HG03039 (cell line): ENCODE data around the gene C11orf21.

Source experiments
- ATAC-seq: cut with Tn5 transposase; IDR thresholded peaks from one replicate; pipeline ENCODE4 v1.9.1; 2021; ENCODE audit warnings: mild to moderate bottlenecking, moderate library complexity; ENCODE audit not compliant: unreplicated experiment

C11orf21 gene

GRCh38 chr11:2262301-2263070, 39.2 kb downstream of the C11orf21 start:
- ATAC-seq, result no peak

DNA sequence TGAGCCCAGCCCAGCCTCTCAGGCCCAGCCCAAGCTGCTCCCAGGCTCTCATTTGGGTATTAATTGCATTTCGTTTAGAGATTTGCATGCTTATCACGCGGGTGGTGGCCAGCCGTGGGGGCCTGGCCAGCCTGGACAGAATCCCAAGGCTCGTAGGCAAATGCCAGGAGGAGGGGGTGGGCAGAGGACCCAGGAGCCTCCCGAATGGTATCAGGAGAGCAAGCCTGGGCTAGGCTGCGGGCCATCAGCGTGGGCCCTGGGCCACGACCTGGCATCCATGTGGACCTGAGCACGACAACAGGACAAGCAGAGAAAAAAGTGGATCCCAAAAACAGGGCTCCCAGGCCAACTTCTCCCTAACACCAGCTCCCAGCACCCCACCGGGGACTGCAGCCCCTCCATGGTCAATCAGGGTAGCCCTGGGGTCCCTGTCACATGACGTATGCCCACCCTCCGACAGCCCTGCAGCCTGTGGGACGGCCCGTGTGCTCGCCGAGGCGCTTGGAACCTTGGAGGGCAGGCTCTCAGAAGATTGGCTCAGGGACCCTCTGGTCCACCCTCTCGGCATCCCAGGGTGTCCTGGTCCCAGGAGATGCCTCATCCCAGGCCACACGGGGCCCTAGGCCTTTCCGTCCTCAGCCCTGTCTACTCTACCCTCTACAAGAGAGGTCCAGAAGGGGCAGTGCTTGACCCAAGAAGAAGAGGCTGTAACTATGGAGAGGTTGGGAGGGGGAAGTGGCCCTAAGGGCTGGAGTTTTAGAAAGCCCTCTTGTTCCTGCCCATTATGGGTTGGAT, 40.1 kb downstream of the C11orf21 start:
- ATAC-seq, result no peak

GRCh38 chr11:2260491-2261364, 41.0 kb downstream of the C11orf21 start:
- ATAC-seq, result no peak

DNA sequence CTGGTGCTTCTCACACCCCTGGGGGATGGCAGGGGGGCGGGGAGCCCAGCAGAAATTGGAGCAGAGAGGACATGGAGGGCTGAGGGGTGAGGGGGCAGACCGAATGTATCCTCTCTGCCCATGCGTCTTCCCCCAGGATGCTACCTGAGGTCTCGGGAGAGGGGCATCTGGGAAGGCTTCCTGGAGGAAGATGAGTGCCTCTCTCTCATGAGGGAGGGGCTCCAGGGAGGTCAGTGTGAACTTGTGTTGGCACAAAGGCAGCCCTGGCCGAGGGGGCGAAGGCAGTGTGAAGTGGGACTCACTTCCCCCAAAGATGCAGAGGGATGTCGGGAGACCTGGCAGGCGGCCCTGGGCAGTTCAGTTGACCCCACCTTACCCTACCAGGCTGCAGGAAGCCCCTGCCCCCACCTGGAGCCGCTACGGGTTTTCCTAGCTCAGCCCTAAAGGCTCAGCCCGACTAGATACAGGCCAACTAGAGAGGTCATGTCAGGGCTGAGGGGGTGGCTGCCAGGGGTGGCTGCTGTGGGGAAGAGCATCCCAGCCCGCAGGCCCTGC, 41.7 kb downstream of the C11orf21 start:
- no peak for ATAC-seq

DNA sequence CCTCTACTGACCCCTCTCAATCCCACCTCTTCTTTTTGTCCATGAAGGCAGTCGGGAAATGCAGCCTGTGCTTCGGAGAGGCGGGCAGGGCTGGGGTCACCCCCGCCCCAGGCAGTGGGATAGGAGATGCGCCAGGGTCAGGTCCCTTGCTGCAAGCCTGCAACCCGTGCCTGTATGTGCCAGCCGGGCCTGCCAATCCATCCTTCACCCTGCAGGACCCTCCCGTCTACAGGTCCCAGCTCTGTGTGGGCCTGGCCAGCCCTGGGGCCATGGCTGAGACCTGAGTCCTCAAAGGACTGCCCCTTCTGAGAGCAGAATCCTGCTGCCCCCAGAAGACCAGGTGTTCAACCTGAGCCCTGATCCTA, 42.3 kb downstream of the C11orf21 start:
- ATAC-seq, result no peak

DNA sequence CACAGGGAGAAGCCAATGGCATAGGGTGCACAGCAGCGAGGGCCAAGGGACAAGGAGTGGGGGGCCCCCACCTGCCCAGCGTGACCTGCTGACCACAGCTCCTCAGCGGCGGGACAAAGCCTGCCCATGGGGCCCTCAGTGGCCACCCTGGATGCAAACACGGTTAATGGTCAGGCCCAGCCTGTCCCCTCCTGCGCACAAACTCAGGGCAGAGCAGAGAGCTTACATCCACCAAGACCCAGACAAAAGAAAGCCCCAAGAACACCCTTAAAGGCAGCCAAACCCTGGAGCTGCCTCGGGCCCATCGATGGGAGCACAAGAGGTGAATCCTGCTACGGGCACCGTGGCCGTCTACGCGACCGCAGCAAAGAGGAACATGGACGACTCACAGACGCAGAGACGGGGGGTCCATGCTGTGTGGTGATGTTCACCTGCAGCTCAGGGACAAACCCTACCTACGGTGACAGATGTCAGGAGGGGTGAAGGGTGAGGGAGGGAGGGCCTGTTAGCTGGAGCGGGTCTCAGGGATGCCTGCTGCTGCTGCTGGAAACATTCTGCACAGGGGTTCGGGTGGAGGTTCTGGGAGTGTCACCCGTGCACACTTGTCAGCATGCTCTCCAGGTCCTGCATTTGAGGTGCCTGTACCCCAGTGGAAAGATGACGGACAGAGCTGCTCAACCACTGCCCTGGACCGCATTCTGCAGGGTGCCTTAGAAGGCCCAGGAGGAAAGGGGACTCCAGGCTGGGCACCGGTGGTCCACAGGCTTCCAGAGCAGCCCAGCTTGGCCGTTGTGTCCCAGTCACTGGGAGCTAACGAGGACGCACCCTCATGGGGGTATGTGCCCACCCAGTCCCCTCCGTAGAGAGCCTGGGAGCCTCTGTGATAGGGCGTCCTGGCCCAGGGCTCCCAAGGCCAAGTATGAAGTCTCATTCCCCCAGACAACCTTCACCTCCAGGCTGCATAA, 42.9 kb downstream of the C11orf21 start:
- no peak for ATAC-seq

GRCh38 chr11:2256951-2257700, 44.6 kb downstream of the C11orf21 start:
- ATAC-seq, result no peak

DNA sequence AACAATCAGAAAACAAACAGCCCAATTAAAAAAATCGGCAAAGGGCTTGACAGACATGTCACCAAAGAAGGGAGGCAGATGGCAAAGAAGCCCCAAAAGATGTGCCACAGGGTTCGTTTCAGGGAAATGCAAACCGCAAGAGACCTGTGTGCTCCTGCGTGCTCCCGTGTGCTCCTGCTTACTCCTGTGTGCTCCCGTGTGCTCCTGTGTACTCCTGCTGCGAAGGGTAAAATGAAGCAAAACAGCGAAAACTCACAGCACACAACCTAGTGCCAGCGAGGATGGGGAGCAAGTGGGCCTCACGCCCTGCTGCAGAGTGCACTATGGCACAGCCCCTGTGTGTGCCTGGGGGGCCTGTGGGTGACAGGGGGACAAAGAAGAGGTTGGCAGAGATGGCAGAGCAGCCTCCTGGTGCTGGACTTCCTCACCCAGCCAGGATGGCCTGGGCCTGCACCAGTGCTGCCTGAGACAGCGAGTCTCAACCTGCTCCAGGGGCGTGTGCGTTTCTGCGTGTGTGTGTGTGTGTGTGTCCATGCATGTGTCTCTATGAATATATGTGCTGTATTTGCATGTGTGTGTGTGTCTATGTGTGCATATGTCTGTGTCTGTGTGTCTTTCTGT, 45.3 kb downstream of the C11orf21 start:
- ATAC-seq, result no peak

- no peak for ATAC-seq
These were observed 49.7 kb downstream of the C11orf21 start for GRCh38 chr11:2252018-2252417.

- ATAC-seq, result no peak
These were observed 50.6 kb downstream of the C11orf21 start for GRCh38 chr11:2251138-2251537.

- ATAC-seq, result no peak
These were observed 51.2 kb downstream of the C11orf21 start for GRCh38 chr11:2250485-2250884.

- ATAC-seq, result no peak
These were observed 51.7 kb downstream of the C11orf21 start for GRCh38 chr11:2250041-2250440.

- no peak for ATAC-seq
These were observed 52.4 kb downstream of the C11orf21 start for GRCh38 chr11:2249189-2249916.

DNA sequence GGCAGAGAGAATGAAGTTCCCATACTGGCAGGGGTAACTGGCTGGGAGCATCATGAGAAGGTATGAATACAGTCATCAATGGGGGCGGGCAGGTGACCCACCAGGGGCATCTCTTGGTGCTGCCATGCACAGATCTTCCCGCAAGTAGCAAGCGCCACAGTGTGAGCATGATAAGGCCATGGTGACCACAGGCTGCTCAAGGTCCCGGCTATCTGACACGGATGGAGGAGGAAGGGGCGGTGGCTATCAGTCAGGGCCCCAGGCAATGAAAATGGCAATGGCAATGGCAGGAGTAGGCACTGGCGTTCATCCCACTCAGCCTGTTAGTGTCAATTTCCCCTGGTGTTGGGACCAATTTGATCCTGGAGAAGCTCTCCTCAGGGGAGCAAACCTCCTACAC, 53.0 kb downstream of the C11orf21 start:
- no peak for ATAC-seq

DNA sequence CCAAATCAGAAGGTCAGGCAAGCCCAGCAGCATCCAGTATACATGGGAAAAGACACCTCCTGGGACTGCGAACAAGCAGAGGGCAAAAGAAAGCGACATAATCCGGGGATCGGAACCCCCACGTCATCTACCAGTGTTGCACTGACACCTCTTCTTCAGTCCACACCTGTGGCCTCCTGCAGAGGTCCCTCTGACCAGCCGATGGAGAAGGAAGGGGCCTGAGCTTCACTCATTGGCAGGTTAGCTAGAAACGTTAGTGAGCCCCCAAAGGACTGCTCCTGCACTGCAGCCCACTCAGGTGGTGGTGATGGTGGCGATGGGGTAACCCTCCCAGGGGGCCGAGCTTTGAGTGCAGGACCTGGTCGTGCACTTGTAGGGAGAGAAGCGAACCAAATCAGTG, 53.5 kb downstream of the C11orf21 start:
- no peak for ATAC-seq

DNA sequence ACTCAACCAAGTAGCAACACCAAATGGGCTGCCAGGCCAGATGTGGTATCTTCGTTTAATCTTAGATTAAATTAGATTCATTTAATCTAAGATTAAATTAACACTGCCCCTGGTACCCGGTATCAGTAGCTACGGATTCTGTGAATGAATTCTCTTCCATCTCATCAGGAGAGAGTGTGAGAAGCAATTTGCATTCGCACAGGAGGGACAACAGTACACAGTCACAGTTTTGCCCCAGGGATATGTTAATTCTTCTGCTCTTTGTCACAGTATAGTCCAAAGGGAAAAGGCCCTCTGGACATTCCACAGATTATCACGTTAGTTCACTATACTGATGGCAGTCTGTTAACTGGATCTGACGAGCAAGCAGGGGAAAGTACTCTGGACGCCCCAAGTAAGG, 54.2 kb downstream of the C11orf21 start:
- no peak for ATAC-seq
